NCI-H1417 (cell line): ENCODE measurements around the gene ORMDL2.

Experiments
- DNase-seq, 3 experiments: peaks; one replicate each; lab custom pipeline; 2025; lab: John Stamatoyannopoulos, UW

The ORMDL2 gene, protein sequence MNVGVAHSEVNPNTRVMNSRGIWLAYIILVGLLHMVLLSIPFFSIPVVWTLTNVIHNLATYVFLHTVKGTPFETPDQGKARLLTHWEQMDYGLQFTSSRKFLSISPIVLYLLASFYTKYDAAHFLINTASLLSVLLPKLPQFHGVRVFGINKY

DNA sequence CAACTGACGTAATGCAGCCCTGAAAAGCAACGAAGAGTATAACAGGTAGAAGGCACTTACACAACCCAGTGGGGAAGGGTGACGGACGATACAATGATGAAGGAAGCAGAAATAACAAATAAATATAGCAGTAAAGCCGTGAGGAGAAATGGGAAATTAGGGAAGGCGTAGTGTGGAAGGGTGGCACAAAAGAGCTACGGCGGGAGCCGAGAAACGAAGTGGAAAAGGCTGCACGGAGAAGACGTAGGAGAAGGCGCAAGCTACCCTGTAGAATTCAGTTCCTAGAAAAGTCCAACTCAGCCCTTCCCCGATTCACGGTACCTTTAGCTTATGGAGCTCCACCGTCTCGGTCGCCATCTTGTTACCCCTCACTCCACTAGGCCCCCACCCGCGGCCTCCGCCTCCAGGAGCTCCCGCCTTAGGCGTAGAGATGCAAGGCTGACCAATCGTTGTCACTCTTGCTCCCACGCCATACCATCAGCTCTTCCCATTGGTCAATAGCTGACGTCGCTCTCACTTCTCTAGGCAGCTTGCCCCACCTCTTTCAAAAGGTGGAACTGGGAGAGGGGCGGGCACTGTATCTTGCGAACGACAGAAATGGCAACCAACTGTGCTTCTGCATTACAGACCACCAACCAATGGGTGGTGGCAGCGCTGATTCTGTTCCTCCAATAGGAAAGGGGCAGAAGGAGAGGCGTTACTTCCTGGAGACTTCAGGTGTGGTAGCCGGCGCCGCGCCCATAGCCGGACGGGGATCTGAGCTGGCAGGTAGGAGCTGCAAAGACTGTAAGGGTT is at the start of gene ORMDL2, which contains the start of gene SARNP:
Gene ORMDL2, plus strand, starts transcription at position 697 of the 795 bp plus-strand sequence. CDS start 959 bp downstream, outside the sequence.
Gene SARNP, minus strand, starts transcription at position 380 of the 795 bp plus-strand sequence. Its CDS starts 23 bp downstream, at position 357.
- peak; percentile 100 for DNase-seq

DNA sequence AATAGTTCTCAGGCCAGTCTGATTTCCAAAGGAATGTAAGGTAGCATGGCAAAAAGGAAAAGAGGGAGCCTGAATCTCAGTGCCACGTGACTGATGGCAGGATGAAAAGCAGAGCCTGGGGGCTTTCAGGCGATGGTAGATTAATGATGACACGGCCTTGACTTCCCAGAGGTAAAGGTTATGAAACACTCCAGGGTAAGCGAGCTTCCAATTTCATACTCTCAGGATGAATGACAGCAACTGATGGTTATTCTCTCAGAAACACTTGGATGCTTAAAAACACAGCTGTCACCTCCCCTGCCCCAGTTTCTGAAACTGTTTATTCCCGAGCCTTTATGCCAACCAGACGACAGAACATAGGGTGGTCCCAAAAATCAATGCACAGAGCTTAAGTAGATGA is 46.1 kb upstream of the ORMDL2 start:
- DNase-seq: no peak

DNA sequence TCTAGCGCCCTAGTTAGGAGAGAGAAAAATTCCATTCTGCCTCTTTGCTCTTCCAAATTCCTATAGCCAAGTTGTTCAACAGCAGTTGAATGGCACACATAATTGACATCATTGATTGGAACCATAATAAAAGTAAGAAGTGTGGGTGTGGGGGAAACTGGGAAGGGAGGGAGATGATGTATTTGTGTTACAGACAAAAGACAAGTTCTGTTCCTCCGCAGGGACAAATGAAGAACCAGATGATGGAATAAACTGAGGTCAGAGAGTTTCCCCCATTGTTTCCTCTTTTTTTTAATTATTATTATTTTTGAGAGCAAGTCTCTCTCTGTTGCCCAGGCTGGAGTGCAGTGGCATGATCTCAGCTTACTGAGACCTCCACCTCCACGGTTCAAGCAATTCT is 40.0 kb upstream of the ORMDL2 start:
- no peak for DNase-seq

DNA sequence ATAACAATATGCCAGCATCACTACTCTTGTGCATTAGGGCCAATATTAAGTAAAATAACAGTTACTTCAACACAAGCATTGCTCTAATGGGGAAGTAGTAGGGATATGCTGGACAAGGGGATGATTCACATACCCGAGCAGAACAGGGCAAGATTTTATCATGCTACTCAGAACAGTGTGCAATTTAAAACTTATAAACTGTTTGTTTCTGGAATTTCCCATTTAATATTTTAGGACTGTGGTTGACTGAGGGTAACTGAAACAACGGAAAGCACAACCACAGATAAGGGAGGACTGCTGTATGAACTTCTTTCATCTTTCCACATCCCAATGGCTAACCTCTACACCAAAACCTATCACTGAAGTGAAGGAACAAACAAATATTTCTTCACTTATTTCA is 37.2 kb upstream of the ORMDL2 start:
- DNase-seq: no peak

DNA sequence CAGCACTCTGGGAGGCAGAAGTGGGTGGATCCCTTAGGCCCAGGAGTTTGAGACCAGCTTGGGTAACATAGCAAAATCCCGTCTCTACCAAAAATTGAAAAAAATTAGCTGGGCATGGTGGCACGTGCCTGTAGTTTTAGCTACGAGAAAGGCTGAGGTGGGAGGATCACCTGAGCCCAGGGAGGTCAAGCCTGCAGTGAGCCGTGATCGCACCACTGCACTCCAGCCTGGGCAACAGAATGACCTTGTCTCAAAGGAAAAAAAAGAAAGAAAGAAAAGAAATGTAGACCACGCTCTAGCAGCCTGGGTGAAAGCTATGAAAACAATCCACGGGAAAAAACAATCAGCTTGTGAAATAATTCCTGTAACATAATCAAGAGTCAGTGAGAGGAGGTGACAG is 29.3 kb upstream of the ORMDL2 start:
- no peak for DNase-seq

DNA sequence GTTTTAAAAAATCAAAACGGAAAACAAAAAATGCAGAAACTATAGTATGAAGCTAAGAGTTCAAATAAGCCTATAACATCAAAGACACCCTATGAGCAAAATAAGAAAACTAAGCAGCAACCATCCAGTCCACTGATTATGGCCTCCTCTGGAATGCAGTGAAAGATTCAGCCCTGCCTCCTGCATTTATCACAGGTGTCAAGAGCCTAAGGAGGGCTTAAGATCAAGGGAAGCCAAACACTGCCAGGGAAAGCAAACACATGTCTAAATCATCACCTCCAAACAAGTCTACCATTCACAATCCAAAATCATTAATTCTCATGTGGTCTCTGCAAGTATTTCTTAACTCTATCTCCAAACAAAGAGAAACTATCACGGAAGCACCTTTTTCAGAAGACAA is 28.7 kb upstream of the ORMDL2 start:
- no peak for DNase-seq

DNA sequence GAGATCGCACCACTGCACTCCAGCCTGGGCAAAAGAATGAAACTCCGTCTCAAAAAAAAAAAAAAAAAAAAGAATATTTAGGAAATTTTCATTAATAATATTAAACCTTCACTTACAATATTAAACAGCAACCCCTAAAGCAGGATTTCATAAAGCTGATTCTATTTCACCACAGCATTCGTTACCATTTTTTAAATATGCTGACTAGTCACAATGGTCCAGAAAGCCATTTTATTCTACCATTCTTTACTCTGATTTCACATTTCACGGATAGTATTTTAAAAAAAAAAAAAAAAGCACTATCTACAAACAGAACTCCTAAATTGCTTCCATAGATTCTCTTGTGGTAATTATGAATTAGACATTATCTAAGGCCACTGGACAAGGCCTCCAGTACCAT is 27.9 kb upstream of the ORMDL2 start:
- no peak for DNase-seq

DNA sequence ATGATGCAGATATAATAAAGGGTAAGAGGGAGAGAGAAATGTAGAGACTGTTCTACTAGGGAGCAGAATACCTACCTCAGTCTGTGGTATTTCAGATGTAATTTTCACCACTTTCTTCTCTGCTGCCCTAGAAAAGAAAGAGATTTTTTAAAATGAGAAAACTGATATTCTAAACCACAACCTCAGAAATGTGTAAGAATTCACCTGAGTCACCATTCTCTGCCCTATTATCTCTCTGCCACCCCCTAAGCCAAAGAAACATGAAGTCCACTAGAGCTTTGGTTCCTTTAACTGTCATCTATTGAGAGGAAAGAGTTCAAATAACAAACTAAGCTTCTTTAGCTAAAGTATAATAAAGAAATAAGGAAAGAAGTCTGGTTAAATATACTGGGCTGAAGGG is 21.9 kb upstream of the ORMDL2 start:
- DNase-seq: no peak

DNA sequence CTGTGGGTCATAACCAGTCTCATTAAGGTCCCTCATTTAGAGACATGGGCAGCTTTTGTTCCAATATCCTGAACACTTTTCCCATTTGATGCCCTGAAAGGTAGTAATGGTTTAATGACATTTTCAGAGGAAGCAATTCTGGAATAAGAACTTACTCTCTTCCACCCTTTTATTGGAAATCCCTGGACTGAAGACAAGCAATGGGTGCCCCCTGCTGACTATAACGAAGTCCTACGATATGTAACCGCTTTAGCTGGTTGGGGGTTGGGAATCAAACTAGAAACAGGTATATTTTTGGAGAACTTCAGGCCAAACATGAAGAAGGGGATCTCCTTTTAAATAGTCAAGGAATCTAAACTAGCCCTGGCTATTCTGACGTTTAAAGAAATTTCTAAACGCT is 20.8 kb upstream of the ORMDL2 start:
- DNase-seq: peak; percentile 8 to 65 (median 53)

DNA sequence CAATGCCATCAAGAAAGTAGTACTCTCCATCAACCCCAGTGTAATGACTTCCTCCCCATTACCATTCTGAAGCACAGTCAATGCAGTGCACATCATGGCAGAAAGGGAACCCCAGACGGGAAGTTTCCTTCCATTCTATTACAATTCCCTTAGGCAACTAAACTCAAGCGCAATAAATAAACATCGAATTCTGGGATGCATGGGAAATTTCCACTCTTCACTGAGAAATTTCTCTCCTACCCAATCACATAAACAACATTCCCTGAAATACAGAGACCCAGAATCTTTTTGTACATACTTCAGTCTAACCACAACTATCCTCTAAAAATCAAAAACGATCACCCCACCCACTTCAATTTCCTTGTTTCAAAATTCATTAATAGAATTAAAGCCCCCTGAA is 20.3 kb upstream of the ORMDL2 start:
- no peak for DNase-seq

DNA sequence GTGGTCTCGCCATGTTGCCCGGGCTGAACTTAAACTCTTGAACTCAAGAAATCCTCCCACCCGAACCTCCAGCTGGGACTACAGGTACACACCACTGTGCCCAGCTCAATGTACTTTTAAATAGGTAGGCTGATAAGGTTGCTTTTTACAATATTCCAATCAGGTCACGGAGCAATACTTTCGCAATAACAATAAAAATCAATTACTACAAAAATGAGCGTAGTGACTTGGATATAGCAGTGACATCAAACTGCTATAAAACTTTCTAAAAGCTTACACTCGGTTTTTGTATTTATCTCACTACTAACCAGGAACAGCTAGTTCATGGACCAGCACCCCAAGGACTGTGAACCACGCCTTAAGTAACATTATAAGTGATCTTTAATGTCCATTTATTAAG is 10.9 kb upstream of the ORMDL2 start:
- DNase-seq: no peak

DNA sequence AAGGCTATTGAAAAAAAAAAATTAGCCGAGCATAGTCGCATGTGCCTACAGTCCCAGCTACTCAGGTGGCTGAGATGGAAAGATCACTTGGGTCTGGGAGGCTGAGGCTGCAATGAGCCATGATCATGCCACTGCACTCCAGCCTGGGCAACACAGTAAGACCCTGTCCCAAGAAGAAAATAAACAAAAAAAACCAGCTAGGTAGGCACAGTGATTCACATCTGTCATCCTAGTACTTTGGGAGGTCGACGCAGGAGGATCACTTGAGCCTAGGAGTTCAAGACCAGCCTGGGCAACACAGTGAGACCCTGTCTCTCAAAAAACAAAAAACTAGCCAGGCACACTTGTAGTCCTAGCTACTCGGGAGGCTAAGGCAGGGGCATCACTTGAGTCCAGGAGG is 8.6 kb upstream of the ORMDL2 start:
- DNase-seq: no peak

DNA sequence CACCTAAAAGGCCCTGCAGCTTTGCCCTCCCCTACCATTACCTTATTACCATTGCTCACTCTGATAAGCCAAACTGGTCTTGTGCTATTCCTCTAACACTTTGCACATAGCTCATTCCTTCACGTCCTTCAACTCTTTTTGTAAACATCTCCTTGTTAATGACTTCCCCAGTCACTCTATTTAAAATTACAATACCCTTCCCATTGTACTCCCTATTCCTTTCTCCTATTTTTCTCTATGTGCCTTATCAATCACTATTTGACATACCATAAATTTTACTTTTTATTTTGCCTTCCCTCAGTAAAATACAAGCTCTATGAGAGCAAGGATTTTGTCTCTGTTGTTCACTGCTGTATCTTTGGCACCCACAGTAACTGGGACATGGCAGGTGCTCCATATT is 5.8 kb upstream of the ORMDL2 start:
- no peak for DNase-seq

DNA sequence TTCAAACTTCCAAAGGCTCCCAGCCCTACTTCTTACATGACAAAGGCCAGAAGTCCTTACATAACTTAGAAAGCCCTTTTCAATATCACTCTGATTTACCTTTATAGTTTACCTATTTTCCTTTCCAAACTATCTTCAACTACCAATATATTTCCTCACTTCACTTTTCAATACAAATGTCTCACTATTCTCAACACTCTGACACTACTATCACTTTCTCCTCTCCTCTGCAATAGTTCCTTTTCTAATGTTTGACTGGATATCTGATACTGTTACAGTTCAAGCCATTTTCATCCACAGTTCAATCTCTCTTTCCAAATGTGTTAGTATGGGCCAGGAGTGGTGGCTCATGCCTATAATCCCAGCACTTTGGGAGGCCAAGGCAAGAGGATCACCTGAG is 3.6 kb upstream of the ORMDL2 start:
- no peak for DNase-seq

DNA sequence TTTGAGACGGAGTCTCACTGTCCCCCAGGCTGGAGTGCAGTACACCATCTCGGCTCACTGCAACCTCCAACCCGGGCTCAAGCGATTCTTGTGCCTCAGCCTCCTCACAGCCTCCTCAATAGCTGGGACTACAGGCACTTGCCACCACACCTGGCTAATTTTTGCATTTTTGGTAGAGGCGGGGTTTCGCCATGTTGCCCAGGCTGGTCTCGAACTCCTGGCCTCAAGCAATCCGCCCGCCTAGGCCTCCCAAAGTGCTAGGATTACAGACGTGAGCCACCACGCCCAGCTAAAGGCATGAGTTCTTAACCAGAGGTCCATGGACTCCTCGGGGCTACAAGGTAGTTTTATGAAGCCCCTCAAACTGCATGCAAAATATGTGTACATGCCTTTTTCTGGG is 2.4 kb upstream of the ORMDL2 start:
- DNase-seq: no peak

DNA sequence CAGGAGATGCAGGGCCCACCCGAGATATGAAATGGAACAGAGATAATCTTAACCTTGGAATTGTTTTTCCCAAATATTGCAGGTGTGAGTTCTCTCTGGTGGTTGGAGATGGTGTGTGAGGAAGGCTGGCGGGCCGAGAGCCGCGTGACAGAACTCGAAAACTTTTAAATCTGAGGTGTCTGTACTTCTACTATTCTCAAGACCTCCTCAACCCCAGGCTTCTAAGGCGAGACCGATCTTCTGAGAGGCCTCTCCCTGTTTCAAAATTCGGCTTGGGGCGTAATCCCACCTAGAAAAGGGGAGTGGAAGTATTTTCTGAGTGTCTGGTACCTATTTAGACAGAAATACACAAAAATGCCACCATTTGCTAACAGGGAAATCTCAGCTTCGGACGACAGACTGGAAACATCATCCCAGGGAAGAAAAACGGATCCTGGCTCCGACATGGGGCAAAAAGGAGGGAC is 928 bp upstream of the ORMDL2 start:
- DNase-seq: peak in 1 of 3 experiments; percentile 26

DNA sequence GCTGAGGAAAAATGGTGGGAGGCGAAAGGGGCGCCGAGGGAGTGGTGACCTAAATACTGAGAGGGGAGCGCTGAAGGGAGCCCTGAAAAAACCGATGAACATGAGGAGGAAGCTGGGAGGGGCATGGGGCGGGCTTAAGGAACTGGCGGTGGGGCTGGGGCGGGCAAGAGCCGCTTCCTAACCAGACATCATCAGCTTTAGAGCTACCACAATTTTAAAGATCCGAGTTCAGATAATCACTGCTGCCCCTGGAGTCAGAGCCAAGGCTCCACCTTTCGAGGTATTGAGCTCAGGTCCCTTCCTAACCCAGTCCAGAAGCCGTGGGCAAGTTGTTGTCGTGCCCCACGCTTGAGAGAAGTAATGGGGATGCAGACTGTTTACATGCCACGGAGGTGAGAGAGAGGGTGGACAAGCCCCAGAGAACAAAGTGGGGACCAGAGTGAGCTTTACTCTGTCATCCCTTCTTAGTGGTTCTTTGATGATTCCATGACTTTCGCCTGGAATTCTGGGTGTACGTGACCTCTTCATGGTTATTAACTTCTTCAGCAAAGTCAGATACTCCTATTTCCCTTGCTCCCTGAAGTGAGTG is 393 bp downstream of the ORMDL2 start:
- no peak for DNase-seq

DNA sequence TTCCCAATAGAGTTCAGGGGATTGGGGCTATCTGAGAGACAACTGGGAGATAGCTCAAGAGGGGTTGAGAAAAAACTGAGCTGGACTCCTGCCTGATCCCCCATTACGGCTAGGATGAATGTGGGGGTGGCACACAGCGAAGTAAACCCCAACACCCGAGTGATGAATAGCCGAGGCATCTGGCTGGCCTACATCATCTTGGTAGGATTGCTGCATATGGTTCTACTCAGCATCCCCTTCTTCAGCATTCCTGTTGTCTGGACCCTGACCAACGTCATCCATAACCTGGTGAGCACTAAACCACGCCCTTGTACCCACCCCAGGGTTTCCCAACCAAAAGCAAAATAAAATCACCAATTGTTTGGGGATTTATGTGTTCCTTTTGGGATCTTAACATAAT is 1.0 kb downstream of the ORMDL2 start:
- DNase-seq: no peak

DNA sequence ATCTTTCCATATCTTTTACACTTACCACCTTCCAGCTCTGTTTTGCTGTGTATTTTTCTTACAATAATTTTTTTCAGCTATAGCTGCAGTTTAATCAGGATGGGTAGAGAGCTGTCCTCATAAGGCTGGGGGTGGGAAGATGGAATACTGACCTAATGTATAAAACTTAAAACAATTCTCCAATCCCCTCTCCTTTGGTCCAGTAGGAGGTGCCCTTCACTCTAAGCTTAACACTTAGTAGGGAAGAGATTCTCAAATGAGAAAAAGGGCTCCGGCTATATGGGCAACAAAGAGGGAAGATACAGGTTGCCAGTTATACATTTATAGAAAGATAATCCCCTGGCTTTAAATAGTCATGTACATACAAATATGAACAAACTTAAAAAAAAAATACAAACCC is 2.8 kb downstream of the ORMDL2 start:
- DNase-seq: peak in 1 of 3 experiments; percentile 10

DNA sequence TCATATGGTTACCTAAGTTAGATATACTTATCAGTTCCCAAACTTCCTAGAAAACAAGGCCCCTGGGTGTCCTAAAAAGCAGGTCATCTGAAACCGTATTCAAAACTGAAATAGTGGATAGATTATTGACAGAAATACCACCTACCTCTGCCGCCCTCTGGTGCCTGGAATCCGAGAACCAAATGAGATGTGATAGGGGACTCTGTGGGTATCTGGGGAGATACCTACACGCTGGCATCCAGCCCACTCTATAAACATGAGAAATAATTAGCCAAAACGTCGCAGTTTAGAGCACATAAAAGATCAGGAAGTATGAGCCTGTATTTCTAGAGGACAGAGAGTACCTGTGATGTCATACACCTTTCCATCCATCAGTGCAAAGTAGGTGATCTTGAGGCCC is 4.4 kb downstream of the ORMDL2 start:
- DNase-seq: peak in 1 of 3 experiments; percentile 19

DNA sequence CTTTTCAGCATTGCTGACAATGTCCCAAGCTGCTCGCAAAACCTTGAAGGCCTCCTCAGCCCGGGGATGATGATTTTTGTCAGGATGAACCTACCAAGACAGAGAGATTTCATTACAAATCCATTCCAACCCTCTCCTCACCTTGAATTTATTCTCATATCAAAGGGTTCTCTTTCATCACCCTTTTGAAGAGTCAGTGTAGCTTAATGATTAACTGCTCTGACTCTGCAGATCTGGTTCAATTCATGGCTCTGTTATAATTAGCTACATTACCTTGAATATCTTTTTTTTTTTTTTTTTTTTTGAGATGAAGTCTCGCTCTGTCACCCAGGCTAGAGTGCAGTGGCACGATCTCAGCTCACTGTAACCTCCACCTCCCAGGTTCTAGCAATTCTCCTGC is 5.6 kb downstream of the ORMDL2 start:
- DNase-seq: no peak

DNA sequence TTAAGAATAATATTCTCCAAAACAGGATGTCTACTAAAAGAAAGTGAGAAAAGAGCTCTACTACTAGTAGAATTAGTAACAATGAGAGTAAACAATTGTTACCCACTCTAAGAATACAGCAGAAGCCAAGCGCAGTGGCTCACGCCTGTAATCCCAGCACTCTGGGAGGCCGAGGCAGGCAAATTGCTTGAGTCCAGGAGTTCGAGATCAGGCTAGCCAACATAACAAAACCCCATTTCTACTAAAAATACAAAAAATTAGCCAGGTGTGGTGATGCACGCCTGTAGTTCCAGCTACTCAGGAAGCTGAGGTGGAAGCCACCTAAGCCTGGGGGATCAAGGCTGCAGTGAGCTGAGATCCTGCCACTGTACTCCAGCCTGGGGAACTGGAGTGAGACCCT is 6.9 kb downstream of the ORMDL2 start:
- DNase-seq: no peak

DNA sequence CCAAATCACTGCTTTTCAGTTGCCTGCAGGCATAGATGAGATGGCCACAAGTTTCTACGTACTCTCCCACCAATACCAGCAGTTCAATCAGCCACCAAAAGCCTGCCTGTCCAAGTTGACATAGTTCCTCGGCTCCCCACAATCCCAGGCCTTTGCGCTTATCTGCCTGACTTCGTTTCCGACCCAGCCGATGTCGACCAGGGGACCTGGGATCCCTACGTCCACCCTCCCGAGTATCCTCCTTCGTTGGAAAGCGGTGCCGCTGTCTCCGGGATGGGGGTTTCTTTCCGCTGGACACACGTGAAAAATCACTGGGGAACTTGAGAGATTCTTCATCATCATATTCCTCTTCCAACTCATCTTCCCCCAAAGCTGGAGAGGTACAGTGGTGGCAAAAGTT is 10.0 kb downstream of the ORMDL2 start:
- no peak for DNase-seq
